ENCODE results near the gene RAB3GAP1. TPM values are rescaled to one million over a fixed set of nuclear protein-coding genes. Genes with fewer than 3 reads are reported as not detected.
A peak's percentile ranks its signal among the peaks of the same experiment; 100 is the strongest.

RAB3GAP1 gene
- total RNA-seq, 1 experiment from 2014 or later: 63.4 TPM

DNA sequence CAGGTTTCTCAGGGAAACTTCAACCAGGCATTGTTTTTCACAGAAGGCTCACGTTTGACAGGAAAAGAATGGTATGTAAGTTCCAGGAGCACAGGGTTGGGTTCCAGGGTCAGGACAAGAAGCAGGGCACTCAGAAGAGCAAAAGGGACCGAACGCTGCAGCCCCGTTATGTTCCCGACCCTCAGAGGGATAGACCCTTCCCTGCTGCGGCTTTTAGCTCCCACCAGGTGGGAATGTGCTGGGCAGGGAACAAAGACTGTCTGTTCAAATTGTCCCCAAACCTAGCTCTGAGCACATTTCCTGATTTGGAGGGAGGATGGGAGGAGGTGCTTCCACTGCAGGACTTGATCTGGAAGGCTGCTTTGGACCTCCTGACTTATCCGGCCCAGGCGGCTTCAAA lies 130.1 kb downstream of the RAB3GAP1 start:
- Mint-ChIP-seq H3K4me1 (ENCODE audit: insufficient read depth, unreplicated experiment) (no peaks in the 10 kb centered on the region), H3K27ac (ENCODE audit: low read depth, unreplicated experiment) (no peak overlapping the region), H3K36me3 (ENCODE audit: insufficient read depth, unreplicated experiment) (peaks cover 23% of the 10 kb centered on the region), H3K27me3 (ENCODE audit: insufficient read depth, unreplicated experiment) (no peaks in the 10 kb centered on the region), H3K9me3 (ENCODE audit: unreplicated experiment) (peaks cover 2% of the 10 kb centered on the region), H3K4me3 (ENCODE audit: unreplicated experiment) (no peak overlapping the region)
- intact Hi-C loops (cut with micrococcal nuclease): no loop called here
- BruUV-seq (replicated peaks): no TSS peak
- TF ChIP-seq, protein P1, sequence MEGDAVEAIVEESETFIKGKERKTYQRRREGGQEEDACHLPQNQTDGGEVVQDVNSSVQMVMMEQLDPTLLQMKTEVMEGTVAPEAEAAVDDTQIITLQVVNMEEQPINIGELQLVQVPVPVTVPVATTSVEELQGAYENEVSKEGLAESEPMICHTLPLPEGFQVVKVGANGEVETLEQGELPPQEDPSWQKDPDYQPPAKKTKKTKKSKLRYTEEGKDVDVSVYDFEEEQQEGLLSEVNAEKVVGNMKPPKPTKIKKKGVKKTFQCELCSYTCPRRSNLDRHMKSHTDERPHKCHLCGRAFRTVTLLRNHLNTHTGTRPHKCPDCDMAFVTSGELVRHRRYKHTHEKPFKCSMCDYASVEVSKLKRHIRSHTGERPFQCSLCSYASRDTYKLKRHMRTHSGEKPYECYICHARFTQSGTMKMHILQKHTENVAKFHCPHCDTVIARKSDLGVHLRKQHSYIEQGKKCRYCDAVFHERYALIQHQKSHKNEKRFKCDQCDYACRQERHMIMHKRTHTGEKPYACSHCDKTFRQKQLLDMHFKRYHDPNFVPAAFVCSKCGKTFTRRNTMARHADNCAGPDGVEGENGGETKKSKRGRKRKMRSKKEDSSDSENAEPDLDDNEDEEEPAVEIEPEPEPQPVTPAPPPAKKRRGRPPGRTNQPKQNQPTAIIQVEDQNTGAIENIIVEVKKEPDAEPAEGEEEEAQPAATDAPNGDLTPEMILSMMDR (IDR thresholded peaks at IDR 0.05; ENCODE audit: unreplicated experiment): no peak
- ChIA-PET CTCF (interaction anchor here (0.6 to 1.0 kb wide), 2 partner anchors 71 to 250 kb away, joined by 3 read pairs; no protein-coding TSS in a partner anchor), POLR2A (no interaction called here)
- DNase-seq (ENCODE audit: unreplicated experiment): no peak

DNA sequence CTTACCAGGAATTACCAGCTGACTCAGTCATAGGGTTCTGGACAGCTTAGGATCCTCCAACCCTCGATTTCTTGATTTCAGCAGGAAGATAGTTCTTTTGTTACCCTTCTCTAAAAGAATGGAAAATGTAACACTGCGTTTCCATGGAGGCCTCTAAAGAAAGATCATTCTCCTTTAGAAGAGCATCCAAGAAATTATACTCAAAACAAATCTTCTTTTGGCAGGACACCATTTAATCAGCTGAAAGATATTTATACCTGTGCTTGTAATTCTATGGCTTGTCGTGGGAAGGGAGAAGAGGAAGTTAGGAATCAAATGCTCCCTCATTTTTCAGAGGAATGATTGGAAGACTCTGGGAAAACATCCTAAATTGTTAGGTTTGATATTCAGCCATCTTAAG lies 130.5 kb downstream of the RAB3GAP1 start:
- peaks cover 22% of the 10 kb centered on the region for H3K36me3 Mint-ChIP-seq (ENCODE audit: insufficient read depth, unreplicated experiment)

DNA sequence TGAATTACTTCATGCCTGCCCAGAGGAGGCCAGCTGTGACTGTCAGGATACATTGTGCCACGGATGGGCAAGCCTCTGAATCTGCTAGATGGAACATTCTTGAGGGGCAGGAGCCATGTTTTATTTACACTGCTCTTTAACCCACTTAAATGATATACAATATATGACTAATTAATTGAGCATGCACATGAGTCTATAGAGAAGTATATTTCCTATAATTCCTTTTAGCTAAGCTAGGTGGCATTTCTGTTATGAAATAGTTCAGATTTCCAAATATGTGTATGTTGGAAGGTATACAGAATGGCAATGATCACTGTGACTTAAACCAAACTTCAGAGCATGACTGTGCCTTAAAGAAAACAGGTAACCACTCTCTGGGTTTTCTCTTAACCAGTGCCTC lies 131.7 kb downstream of the RAB3GAP1 start:
- CTCF ChIA-PET: no interaction called here
- DNase-seq (ENCODE audit: unreplicated experiment): peak; percentile 11
- H3K4me3 Mint-ChIP-seq (ENCODE audit: unreplicated experiment): no peak overlapping the region
- TF ChIP-seq, protein P1 (IDR thresholded peaks at IDR 0.05; ENCODE audit: unreplicated experiment): no peak
- H3K9me3 Mint-ChIP-seq (ENCODE audit: unreplicated experiment): no peaks in the 10 kb centered on the region
- H3K27me3 Mint-ChIP-seq (ENCODE audit: insufficient read depth, unreplicated experiment): no peaks in the 10 kb centered on the region
- POLR2A ChIA-PET: no interaction called here
- H3K4me1 Mint-ChIP-seq (ENCODE audit: insufficient read depth, unreplicated experiment): no peaks in the 10 kb centered on the region
- H3K36me3 Mint-ChIP-seq (ENCODE audit: insufficient read depth, unreplicated experiment): peaks cover 27% of the 10 kb centered on the region
- H3K27ac Mint-ChIP-seq (ENCODE audit: low read depth, unreplicated experiment): no peak overlapping the region
- intact Hi-C loops (cut with micrococcal nuclease): no loop called here
- BruUV-seq (replicated peaks): no TSS peak

More for the DNA sequence above, 130.5 kb downstream of the RAB3GAP1 start:
- intact Hi-C loops (cut with micrococcal nuclease): no loop called here
- Mint-ChIP-seq H3K9me3 (ENCODE audit: unreplicated experiment) (no peaks in the 10 kb centered on the region), H3K4me3 (ENCODE audit: unreplicated experiment) (no peak overlapping the region), H3K4me1 (ENCODE audit: insufficient read depth, unreplicated experiment) (no peaks in the 10 kb centered on the region), H3K27me3 (ENCODE audit: insufficient read depth, unreplicated experiment) (no peaks in the 10 kb centered on the region), H3K27ac (ENCODE audit: low read depth, unreplicated experiment) (no peak overlapping the region)
- no peak for DNase-seq (ENCODE audit: unreplicated experiment)
- ChIA-PET POLR2A (no interaction called here), CTCF (interaction anchor here (0.6 to 1.0 kb wide), 2 partner anchors 70 to 99 kb away, joined by 3 read pairs; no protein-coding TSS in a partner anchor)
- TF ChIP-seq, protein P1 (IDR thresholded peaks at IDR 0.05; ENCODE audit: unreplicated experiment): no peak
- no TSS peak for BruUV-seq (replicated peaks)

DNA sequence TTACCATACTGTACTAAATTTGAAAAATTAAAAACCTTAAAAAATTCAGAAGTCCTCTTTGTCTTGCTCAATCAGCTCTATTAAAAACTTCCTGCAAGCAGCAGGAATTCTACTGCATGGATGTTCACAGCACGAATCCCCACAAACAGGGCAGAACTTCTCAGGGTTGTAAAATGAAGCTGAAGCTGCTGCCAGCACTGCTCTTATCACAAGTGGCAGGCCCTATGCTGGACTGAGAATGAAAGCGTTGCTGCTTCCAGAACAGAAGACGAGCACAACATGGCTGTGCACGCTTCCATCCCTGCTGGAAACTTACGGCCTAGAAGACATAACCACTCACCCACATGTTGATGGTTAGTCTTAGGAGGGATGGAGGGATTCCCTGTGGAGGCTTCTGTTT lies 134.0 kb downstream of the RAB3GAP1 start:
- no peak overlapping the region for H3K4me3 Mint-ChIP-seq (ENCODE audit: unreplicated experiment)
- intact Hi-C loops (cut with micrococcal nuclease): no loop called here
- no peaks in the 10 kb centered on the region for H3K9me3 Mint-ChIP-seq (ENCODE audit: unreplicated experiment)
- DNase-seq (ENCODE audit: unreplicated experiment): no peak
- no peaks in the 10 kb centered on the region for H3K4me1 Mint-ChIP-seq (ENCODE audit: insufficient read depth, unreplicated experiment)
- POLR2A ChIA-PET: no interaction called here
- CTCF ChIA-PET: no interaction called here
- H3K36me3 Mint-ChIP-seq (ENCODE audit: insufficient read depth, unreplicated experiment): peaks cover 17% of the 10 kb centered on the region
- no TSS peak for BruUV-seq (replicated peaks)
- H3K27me3 Mint-ChIP-seq (ENCODE audit: insufficient read depth, unreplicated experiment): no peaks in the 10 kb centered on the region
- no peak overlapping the region for H3K27ac Mint-ChIP-seq (ENCODE audit: low read depth, unreplicated experiment)
- TF ChIP-seq, protein P1 (IDR thresholded peaks at IDR 0.05; ENCODE audit: unreplicated experiment): no peak
